Transverse colon (tissue), 4 donors: ENCODE data around the gene NPAS3.

Source experiments
- EP300 ChIP-seq: sonication (generic); formaldehyde crosslinking; IDR thresholded peaks from one replicate; pipeline ENCODE4 v1.6.1; 2017; ENCODE audit warnings: antibody characterized with exemption, low read depth
- POLR2A ChIP-seq: fragments of 450-650 bp; IDR thresholded peaks from one replicate; pipeline ENCODE4 v1.6.1; 2016; ENCODE audit warnings: antibody characterized with exemption, mild to moderate bottlenecking, moderate library complexity
- POLR2AphosphoS5 ChIP-seq, 3 donors: sonication (generic); formaldehyde crosslinking; IDR thresholded peaks; one replicate each; pipeline ENCODE4 v1.6.1; 2016; ENCODE audit warnings: antibody characterized with exemption in 3 of 3
- TF ChIP-seq, protein P1 (sequence below), 5 experiments: fragments of 200-600 bp in 3 of 5; fragments of 450-650 bp in 2 of 5; sonication (generic) in 3 of 5; IDR thresholded peaks; 1 replicate in 2 of 5; 2 replicates in 3 of 5; pipeline ENCODE4 v1.5.1; 2016 to 2017; ENCODE audit warnings: antibody characterized with exemption in 5 of 5, inconsistent platforms in 3 of 5, mild to moderate bottlenecking in 2 of 5, moderate library complexity in 1 of 5

DNA sequence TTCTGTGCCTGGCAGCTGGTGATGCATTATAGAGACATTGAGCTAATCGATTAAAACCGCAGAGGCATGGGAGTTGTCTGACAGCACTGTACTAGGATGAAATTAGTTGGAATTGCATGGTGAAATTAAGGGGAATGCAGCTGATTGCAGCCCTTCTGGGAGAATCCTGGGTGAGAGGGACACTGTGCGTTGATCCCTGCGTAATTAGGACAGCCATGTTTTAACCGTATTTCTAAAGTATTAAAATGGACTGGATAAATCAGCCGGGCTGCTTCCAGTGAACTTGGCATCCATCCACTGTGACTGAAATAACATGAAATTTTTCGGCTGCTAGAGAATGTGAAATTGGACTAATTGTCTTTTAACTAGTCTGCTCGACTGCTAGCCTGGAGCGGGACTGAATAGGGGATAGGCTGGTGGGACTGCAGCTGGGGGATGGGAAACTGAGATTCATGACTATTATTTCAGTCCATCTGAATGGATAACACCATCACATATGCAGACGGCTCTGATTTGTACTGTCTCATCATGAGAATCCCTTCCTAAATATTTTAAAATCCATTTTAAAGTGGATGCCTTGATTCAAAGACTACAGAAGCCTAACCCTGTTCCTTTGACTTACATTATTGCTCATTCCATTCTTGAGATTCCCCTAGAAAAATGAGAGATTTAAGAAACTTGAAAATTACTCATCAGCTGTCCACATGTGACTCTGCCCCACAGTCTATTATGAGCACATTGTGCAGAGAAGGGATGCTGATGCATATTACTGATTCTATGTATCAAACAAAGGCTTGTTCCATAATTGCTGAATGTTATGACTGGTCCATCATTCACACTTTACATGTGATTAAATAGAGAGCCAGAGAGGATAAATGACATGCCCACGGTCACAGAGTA is 343.9 kb downstream of the NPAS3 start:
- TF ChIP-seq, protein P1, sequence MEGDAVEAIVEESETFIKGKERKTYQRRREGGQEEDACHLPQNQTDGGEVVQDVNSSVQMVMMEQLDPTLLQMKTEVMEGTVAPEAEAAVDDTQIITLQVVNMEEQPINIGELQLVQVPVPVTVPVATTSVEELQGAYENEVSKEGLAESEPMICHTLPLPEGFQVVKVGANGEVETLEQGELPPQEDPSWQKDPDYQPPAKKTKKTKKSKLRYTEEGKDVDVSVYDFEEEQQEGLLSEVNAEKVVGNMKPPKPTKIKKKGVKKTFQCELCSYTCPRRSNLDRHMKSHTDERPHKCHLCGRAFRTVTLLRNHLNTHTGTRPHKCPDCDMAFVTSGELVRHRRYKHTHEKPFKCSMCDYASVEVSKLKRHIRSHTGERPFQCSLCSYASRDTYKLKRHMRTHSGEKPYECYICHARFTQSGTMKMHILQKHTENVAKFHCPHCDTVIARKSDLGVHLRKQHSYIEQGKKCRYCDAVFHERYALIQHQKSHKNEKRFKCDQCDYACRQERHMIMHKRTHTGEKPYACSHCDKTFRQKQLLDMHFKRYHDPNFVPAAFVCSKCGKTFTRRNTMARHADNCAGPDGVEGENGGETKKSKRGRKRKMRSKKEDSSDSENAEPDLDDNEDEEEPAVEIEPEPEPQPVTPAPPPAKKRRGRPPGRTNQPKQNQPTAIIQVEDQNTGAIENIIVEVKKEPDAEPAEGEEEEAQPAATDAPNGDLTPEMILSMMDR (IDR thresholded peaks at IDR 0.05): no peak
- TF ChIP-seq POLR2A: no peak
- no peak for TF ChIP-seq POLR2AphosphoS5 (IDR thresholded peaks at IDR 0.05)
- no peak for TF ChIP-seq EP300
